Osteocyte (in vitro differentiated cells): ENCODE data around the gene IL1RAPL2. TPM values are rescaled to one million over a fixed set of nuclear protein-coding genes. Genes with fewer than 3 reads are reported as not detected.

Experiments used
- DNase-seq: peaks from one replicate; pipeline ENCODE4 v3.0.0; 2021; ENCODE audit warnings: mixed read lengths; ENCODE audit not compliant: unreplicated experiment; ENCODE audit errors: extremely low spot score
- H3K27ac Mint-ChIP-seq: one replicate; pipeline ENCODE4 v1.8.0; 2021; ENCODE audit warnings: mild to moderate bottlenecking, mixed read lengths; ENCODE audit not compliant: unreplicated experiment
- H3K27me3 Mint-ChIP-seq: one replicate; pipeline ENCODE4 v1.8.0; 2021; ENCODE audit warnings: mixed read lengths; ENCODE audit not compliant: unreplicated experiment
- H3K36me3 Mint-ChIP-seq: one replicate; pipeline ENCODE4 v1.8.0; 2021; ENCODE audit warnings: mixed read lengths; ENCODE audit not compliant: unreplicated experiment
- H3K4me1 Mint-ChIP-seq: one replicate; pipeline ENCODE4 v1.8.0; 2021; ENCODE audit warnings: mixed read lengths; ENCODE audit not compliant: unreplicated experiment
- H3K4me3 Mint-ChIP-seq: one replicate; pipeline ENCODE4 v1.8.0; 2021; ENCODE audit warnings: mild to moderate bottlenecking, moderate library complexity, mixed read lengths; ENCODE audit not compliant: unreplicated experiment
- H3K9me3 Mint-ChIP-seq: one replicate; pipeline ENCODE4 v1.8.0; 2021; ENCODE audit warnings: mixed read lengths; ENCODE audit not compliant: unreplicated experiment
- CTCF ChIP-seq: fragments of 200-600 bp; sonication (generic); IDR thresholded peaks from 2 replicates; pipeline ENCODE4 v1.5.0; 2021; ENCODE audit warnings: antibody characterized with exemption, mild to moderate bottlenecking, moderate library complexity
- total RNA-seq: library from RNA; stranded (reverse); gene quantifications from 2 replicates; pipeline ENCODE4 v1.2.1, GENCODE V29; 2021

IL1RAPL2 gene
- total RNA-seq, 1 donor from 2014 or later: not detected

- H3K27me3 Mint-ChIP-seq: no peaks in the 10 kb centered on the region
- no peaks in the 10 kb centered on the region for H3K4me1 Mint-ChIP-seq
- DNase-seq: no peak
- H3K9me3 Mint-ChIP-seq: peaks cover 4% of the 10 kb centered on the region
- no peak overlapping the region for H3K27ac Mint-ChIP-seq
- no peak overlapping the region for H3K4me3 Mint-ChIP-seq
- H3K36me3 Mint-ChIP-seq: no peaks in the 10 kb centered on the region
- no peak for TF ChIP-seq CTCF
Observed at GRCh38 chrX:104712515-104712914, 146.5 kb downstream of the IL1RAPL2 start.

- Mint-ChIP-seq H3K4me3 (no peak overlapping the region), H3K9me3 (no peaks in the 10 kb centered on the region), H3K36me3 (no peaks in the 10 kb centered on the region), H3K4me1 (no peaks in the 10 kb centered on the region), H3K27me3 (no peaks in the 10 kb centered on the region), H3K27ac (no peak overlapping the region)
- no peak for DNase-seq
- TF ChIP-seq CTCF: no peak
Observed at GRCh38 chrX:104721854-104722253, 155.9 kb downstream of the IL1RAPL2 start.

GRCh38 chrX:104728456-104728855 lies 162.5 kb downstream of the IL1RAPL2 start:
- Mint-ChIP-seq H3K27me3 (no peaks in the 10 kb centered on the region), H3K4me3 (no peak overlapping the region), H3K36me3 (no peaks in the 10 kb centered on the region), H3K4me1 (no peaks in the 10 kb centered on the region), H3K27ac (no peak overlapping the region), H3K9me3 (peaks cover 8% of the 10 kb centered on the region)
- TF ChIP-seq CTCF: no peak
- DNase-seq: no peak

GRCh38 chrX:104742355-104742754 lies 176.4 kb downstream of the IL1RAPL2 start:
- no peaks in the 10 kb centered on the region for H3K9me3 Mint-ChIP-seq
- H3K4me1 Mint-ChIP-seq: no peaks in the 10 kb centered on the region
- no peaks in the 10 kb centered on the region for H3K27me3 Mint-ChIP-seq
- DNase-seq: no peak
- no peak overlapping the region for H3K27ac Mint-ChIP-seq
- no peaks in the 10 kb centered on the region for H3K36me3 Mint-ChIP-seq
- no peak for TF ChIP-seq CTCF
- no peak overlapping the region for H3K4me3 Mint-ChIP-seq

GRCh38 chrX:104745152-104745551 lies 179.2 kb downstream of the IL1RAPL2 start:
- Mint-ChIP-seq H3K36me3 (no peaks in the 10 kb centered on the region), H3K4me3 (no peak overlapping the region), H3K4me1 (no peaks in the 10 kb centered on the region), H3K27me3 (no peaks in the 10 kb centered on the region), H3K9me3 (no peaks in the 10 kb centered on the region), H3K27ac (no peak overlapping the region)
- TF ChIP-seq CTCF: no peak
- no peak for DNase-seq
